ENCODE measurements around the gene SFTPB. TPM values are rescaled to one million over a fixed set of nuclear protein-coding genes. Genes with fewer than 3 reads are reported as not detected.

SFTPB gene
- total RNA-seq, 3 donors from 2014 or later: 3.7 TPM; not detected in 2

DNA sequence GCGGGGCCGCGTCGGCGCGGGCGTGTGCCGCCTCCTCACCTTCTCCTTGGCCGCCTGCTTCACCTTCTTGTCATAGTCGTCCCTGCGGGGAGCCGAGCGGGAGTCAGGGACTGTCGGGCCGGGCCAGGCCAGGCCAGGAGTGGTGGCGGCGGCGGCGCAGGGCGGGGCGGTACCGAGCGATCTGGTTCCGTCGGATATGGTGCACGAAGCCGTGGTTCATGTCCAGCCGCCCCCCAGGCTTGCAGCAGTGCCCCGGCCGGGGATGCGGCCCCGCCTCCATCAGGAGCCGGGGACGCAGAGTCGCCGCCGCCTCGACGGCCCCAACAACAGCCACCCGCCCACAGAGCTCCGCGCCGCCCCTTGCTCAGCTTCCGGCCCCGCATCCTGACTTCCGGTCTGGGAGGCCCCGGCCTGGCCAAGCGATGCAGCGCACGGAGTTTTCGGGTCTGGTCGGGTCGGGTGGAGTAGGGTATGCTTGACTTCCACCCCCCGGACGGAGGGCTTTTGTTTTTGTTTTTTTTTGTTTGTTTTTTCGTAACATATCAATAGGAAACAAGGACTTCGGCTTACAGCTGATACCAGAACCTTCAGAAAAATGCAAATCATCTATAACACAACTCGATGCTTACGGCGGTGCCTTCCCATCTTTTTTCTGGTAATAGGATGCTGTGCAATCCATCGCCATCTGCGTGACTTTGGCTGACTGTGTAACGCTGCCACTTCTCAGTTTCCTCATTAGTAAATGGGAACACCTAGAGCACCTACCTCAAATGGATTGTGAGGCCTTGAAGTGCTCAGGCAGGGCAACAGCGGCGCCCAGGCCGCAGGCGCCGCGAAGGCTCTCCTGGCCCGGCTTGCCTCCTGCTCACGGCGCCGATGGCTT, 56.1 kb downstream of the SFTPB start, which contains the start of gene C2orf68:
Gene C2orf68 (minus strand): TSS at position 362 of the 883 bp plus-strand sequence. CDS start 82 bp downstream, at position 280.
- Histone ChIP-seq H3K4me1 (peaks cover 0 to 6% of the 10 kb centered on the region in 2 donors), H3K27me3 (no peaks in the 10 kb centered on the region)
- DNase-seq (ENCODE audit: low spot score in 2 of 2): peak; percentile 88 to 90

GRCh38 chr2:85611217-85611704, 56.7 kb downstream of the SFTPB start:
- Histone ChIP-seq H3K4me1 (peaks cover 0 to 8% of the 10 kb centered on the region in 2 donors), H3K9me3 (no peaks in the 10 kb centered on the region), H3K27me3 (no peaks in the 10 kb centered on the region), H3K4me3 (peak overlapping the region; percentile 86 to 93 (median 91)), H3K36me3 (no peaks in the 10 kb centered on the region), H3K27ac (peak overlapping the region; percentile 86 to 94)
- DNase-seq (ENCODE audit: low spot score in 2 of 2): no peak
- intact Hi-C loops (cut with DNase I; ENCODE audit: low total_unique reads): no loop called here
- TF ChIP-seq POLR2AphosphoS5 (IDR thresholded peaks at IDR 0.05): no peak
- TF ChIP-seq CTCF (IDR thresholded peaks at IDR 0.05): no peak
- no peak for TF ChIP-seq POLR2A (IDR thresholded peaks at IDR 0.05)

More for the DNA sequence above, 56.1 kb downstream of the SFTPB start, which contains the start of gene C2orf68:
- TF ChIP-seq CTCF (IDR thresholded peaks at IDR 0.05) (no peak), POLR2AphosphoS5 (IDR thresholded peaks at IDR 0.05) (peak; percentile 40 to 88 (median 79)), POLR2A (IDR thresholded peaks at IDR 0.05) (peak; percentile 74)
- Histone ChIP-seq H3K36me3 (no peaks in the 10 kb centered on the region), H3K9me3 (no peaks in the 10 kb centered on the region), H3K4me3 (peak within 1 kb of the TSS; percentile 86 to 93 (median 91)), H3K27ac (peak within 1 kb of the TSS; percentile 86 to 94)
- intact Hi-C loops (cut with DNase I; ENCODE audit: low total_unique reads): no loop called here

Other genes with a start within 250 kb of the SFTPB start
- gene SH2D6, start 249.5 kb downstream of the SFTPB start, total RNA-seq: not detected
- 100 to 1,000 TPM; 180 to 263 (median 236) TPM for gene MAT2A, start 129.0 kb downstream of the SFTPB start, total RNA-seq
- 10 to 100 TPM; 26.7 to 35.1 (median 31.8) TPM for gene GGCX, start 106.7 kb downstream of the SFTPB start, total RNA-seq
- gene VAMP8, start 90.6 kb downstream of the SFTPB start, total RNA-seq: 100 to 1,000 TPM in 1 of 3 donors, 10 to 100 TPM in 2; 23.2 to 127 (median 55.7) TPM
- 10 to 100 TPM; 33.8 to 92.0 (median 50.8) TPM for gene VAMP5, start 83.8 kb downstream of the SFTPB start, total RNA-seq
- 100 to 1,000 TPM; 131 to 243 (median 161) TPM for gene RNF181, start 72.5 kb downstream of the SFTPB start, total RNA-seq
- 10 to 100 TPM; 20.8 to 40.0 (median 22.6) TPM for gene TMEM150A, start 65.5 kb downstream of the SFTPB start, total RNA-seq
- gene C2orf68, start 56.1 kb downstream of the SFTPB start, total RNA-seq: 10 to 100 TPM; 13.9 to 26.6 (median 16.1) TPM
- 10 to 100 TPM; 53.6 to 71.7 (median 68.5) TPM for gene USP39, start 52.0 kb downstream of the SFTPB start, total RNA-seq
- gene GNLY, start 26.2 kb upstream of the SFTPB start, total RNA-seq: 1 to 10 TPM; 2.0 to 2.6 (median 2.1) TPM
- gene ATOH8, start 85.8 kb upstream of the SFTPB start, total RNA-seq: 100 to 1,000 TPM in 1 of 3 donors, 10 to 100 TPM in 2; 20.8 to 167 (median 46.2) TPM
- 10 to 100 TPM; 20.8 to 52.5 (median 29.5) TPM for gene ST3GAL5, start 220.8 kb upstream of the SFTPB start, total RNA-seq